Chondrocyte (in vitro differentiated cells): ENCODE measurements around the gene UBE2H. TPM values are rescaled to one million over a fixed set of nuclear protein-coding genes. Genes with fewer than 3 reads are reported as not detected.

Source experiments
- DNase-seq: peaks from one replicate; pipeline ENCODE4 v3.0.0; 2021; ENCODE audit warnings: mixed read lengths, low spot score
- H3K27ac Mint-ChIP-seq: one replicate; pipeline ENCODE4 v1.8.0; 2021; ENCODE audit warnings: mild to moderate bottlenecking, moderate library complexity, mixed read lengths; ENCODE audit not compliant: unreplicated experiment
- H3K27me3 Mint-ChIP-seq: 2 replicates; pipeline ENCODE4 v1.8.0; 2021; ENCODE audit warnings: low read depth, mixed read lengths
- H3K36me3 Mint-ChIP-seq: 2 replicates; pipeline ENCODE4 v1.8.0; 2021; ENCODE audit warnings: low read depth, mixed read lengths
- H3K4me1 Mint-ChIP-seq: 2 replicates; pipeline ENCODE4 v1.8.0; 2021; ENCODE audit warnings: low read depth, mild to moderate bottlenecking, mixed read lengths
- H3K4me3 Mint-ChIP-seq: one replicate; pipeline ENCODE4 v1.8.0; 2021; ENCODE audit warnings: mild to moderate bottlenecking, moderate library complexity, mixed read lengths; ENCODE audit not compliant: unreplicated experiment
- H3K9me3 Mint-ChIP-seq: 2 replicates; pipeline ENCODE4 v1.8.0; 2021; ENCODE audit warnings: low read depth, mixed read lengths
- total RNA-seq: library from RNA; stranded (reverse); gene quantifications from 3 replicates; pipeline ENCODE4 v1.2.1, GENCODE V29; 2021
- TF ChIP-seq, protein P1 (sequence below): fragments of 200-600 bp; sonication (generic); IDR thresholded peaks from 2 replicates; pipeline ENCODE4 v1.5.0; 2021; ENCODE audit warnings: antibody characterized with exemption, mild to moderate bottlenecking, moderate library complexity

UBE2H gene
- total RNA-seq, 1 donor from 2014 or later = 167 TPM

DNA sequence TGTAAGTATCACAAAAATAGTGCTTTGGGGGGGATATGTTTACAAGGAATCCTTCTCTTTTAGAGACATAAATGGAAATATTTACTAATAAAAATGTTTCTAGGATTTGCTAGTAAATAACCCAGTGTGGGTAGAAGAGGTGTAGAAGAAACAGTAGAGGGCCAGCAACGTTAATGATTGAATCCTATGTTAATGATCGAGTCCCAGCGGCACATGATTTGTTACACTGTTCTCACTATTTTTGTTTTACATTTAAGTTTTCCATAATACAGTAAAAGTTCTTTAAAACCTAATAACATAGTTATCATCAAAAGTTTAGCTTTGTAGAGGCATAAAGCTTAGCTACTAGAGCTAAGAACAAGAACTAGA lies 66.0 kb downstream of the UBE2H start:
- Mint-ChIP-seq H3K27me3 (no peaks in the 10 kb centered on the region), H3K4me1 (peaks cover 54% of the 10 kb centered on the region), H3K9me3 (no peaks in the 10 kb centered on the region), H3K27ac (peak overlapping the region; percentile 80), H3K4me3 (no peak overlapping the region), H3K36me3 (peaks cover 9% of the 10 kb centered on the region)
- no peak for DNase-seq
- TF ChIP-seq, protein P1, sequence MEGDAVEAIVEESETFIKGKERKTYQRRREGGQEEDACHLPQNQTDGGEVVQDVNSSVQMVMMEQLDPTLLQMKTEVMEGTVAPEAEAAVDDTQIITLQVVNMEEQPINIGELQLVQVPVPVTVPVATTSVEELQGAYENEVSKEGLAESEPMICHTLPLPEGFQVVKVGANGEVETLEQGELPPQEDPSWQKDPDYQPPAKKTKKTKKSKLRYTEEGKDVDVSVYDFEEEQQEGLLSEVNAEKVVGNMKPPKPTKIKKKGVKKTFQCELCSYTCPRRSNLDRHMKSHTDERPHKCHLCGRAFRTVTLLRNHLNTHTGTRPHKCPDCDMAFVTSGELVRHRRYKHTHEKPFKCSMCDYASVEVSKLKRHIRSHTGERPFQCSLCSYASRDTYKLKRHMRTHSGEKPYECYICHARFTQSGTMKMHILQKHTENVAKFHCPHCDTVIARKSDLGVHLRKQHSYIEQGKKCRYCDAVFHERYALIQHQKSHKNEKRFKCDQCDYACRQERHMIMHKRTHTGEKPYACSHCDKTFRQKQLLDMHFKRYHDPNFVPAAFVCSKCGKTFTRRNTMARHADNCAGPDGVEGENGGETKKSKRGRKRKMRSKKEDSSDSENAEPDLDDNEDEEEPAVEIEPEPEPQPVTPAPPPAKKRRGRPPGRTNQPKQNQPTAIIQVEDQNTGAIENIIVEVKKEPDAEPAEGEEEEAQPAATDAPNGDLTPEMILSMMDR = no peak

DNA sequence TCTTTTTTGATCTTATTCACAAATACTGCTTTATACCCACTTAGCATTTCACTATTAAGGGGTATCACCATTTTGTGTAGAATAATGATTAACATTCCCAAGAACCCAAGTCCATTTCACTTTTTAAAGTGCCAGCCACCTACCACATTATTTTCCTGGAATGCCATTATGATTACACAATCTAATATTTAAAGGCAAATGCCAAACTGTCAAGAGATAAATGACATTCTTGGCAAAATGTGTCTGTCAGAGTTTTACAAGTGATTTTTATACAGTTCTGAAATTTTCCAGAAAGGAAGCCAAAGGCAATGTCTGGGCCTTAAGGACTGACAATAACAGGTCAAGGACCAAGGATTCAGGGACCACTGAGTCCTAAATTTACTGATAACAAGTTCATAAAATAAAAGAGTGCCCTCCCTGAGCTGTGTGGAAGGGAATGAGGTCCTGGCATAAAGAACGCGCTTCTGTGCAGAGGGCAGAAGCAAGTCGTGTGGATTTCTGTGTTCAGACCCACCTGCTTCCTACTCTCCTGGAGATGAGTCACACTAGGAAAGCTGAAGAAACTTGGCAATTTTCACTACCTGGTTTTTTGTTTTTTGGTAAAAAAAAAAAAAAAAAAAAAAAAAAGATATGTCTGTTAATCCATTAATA lies 66.5 kb downstream of the UBE2H start:
- no peaks in the 10 kb centered on the region for H3K27me3 Mint-ChIP-seq
- H3K4me3 Mint-ChIP-seq = no peak overlapping the region
- no peaks in the 10 kb centered on the region for H3K9me3 Mint-ChIP-seq
- H3K27ac Mint-ChIP-seq = peak overlapping the region; percentile 80
- H3K4me1 Mint-ChIP-seq = peaks cover 59% of the 10 kb centered on the region
- H3K36me3 Mint-ChIP-seq = peaks cover 9% of the 10 kb centered on the region
- no peak for DNase-seq
- TF ChIP-seq, protein P1 = no peak

GRCh38 chr7:129884495-129884894 lies 68.3 kb downstream of the UBE2H start:
- Mint-ChIP-seq H3K4me1 (peaks cover 68% of the 10 kb centered on the region), H3K4me3 (no peak overlapping the region), H3K27me3 (no peaks in the 10 kb centered on the region), H3K9me3 (no peaks in the 10 kb centered on the region), H3K27ac (no peak overlapping the region), H3K36me3 (peaks cover 13% of the 10 kb centered on the region)
- no peak for DNase-seq
- TF ChIP-seq, protein P1 = no peak

- peak overlapping the region; percentile 41 for H3K27ac Mint-ChIP-seq
- peaks cover 17% of the 10 kb centered on the region for H3K36me3 Mint-ChIP-seq
- DNase-seq = no peak
- TF ChIP-seq, protein P1 = no peak
- H3K9me3 Mint-ChIP-seq = no peaks in the 10 kb centered on the region
- peaks cover 62% of the 10 kb centered on the region for H3K4me1 Mint-ChIP-seq
- no peak overlapping the region for H3K4me3 Mint-ChIP-seq
- H3K27me3 Mint-ChIP-seq = no peaks in the 10 kb centered on the region
Observed at GRCh38 chr7:129883151-129883550, 69.6 kb downstream of the UBE2H start.

- H3K4me3 Mint-ChIP-seq = no peak overlapping the region
- no peaks in the 10 kb centered on the region for H3K9me3 Mint-ChIP-seq
- TF ChIP-seq, protein P1 = no peak
- H3K4me1 Mint-ChIP-seq = peaks cover 64% of the 10 kb centered on the region
- no peaks in the 10 kb centered on the region for H3K27me3 Mint-ChIP-seq
- peaks cover 18% of the 10 kb centered on the region for H3K36me3 Mint-ChIP-seq
- DNase-seq = no peak
- peak overlapping the region; percentile 85 for H3K27ac Mint-ChIP-seq
Observed at GRCh38 chr7:129882531-129882930, 70.2 kb downstream of the UBE2H start.
